GM19351 (cell line): ENCODE results near the gene HOXD4.
A peak's percentile ranks its signal among the peaks of the same experiment; 100 is the strongest.

Source experiments
- ATAC-seq: cut with Tn5 transposase; IDR thresholded peaks from one replicate; pipeline ENCODE4 v1.9.1; 2021; ENCODE audit warnings: mild to moderate bottlenecking, moderate library complexity; ENCODE audit not compliant: unreplicated experiment

HOXD4 gene

GRCh38 chr2:176139661-176140512 lies 11.5 kb upstream of the HOXD4 start:
- peak; percentile 4 for ATAC-seq

- ATAC-seq = peak; percentile 93
Observed at GRCh38 chr2:176140513-176141317, 10.6 kb upstream of the HOXD4 start.

GRCh38 chr2:176142281-176142680 lies 9.1 kb upstream of the HOXD4 start:
- ATAC-seq = no peak

GRCh38 chr2:176145085-176145969 lies 6.0 kb upstream of the HOXD4 start:
- ATAC-seq = no peak

- ATAC-seq = no peak
Observed at GRCh38 chr2:176146101-176146500, 5.2 kb upstream of the HOXD4 start.

- ATAC-seq = no peak
Observed at GRCh38 chr2:176146645-176147044, 4.7 kb upstream of the HOXD4 start.

- no peak for ATAC-seq
Observed at GRCh38 chr2:176147210-176147799, 4.0 kb upstream of the HOXD4 start.

- no peak for ATAC-seq
Observed at GRCh38 chr2:176147800-176148496, 3.4 kb upstream of the HOXD4 start.

- no peak for ATAC-seq
Observed at GRCh38 chr2:176148751-176149421, 2.5 kb upstream of the HOXD4 start.

GRCh38 chr2:176149481-176149938 lies 1.8 kb upstream of the HOXD4 start:
- ATAC-seq = no peak

- ATAC-seq = no peak
Observed at GRCh38 chr2:176149939-176150583, 1.3 kb upstream of the HOXD4 start.

- no peak for ATAC-seq
Observed at GRCh38 chr2:176150584-176151441, 537 bp upstream of the HOXD4 start.

GRCh38 chr2:176152350-176153181 lies 1.2 kb downstream of the HOXD4 start:
- no peak for ATAC-seq

- no peak for ATAC-seq
Observed at GRCh38 chr2:176154576-176155252, 3.4 kb downstream of the HOXD4 start.

GRCh38 chr2:176155356-176156044 lies 4.2 kb downstream of the HOXD4 start:
- no peak for ATAC-seq

- ATAC-seq = no peak
Observed at GRCh38 chr2:176156301-176156806, 5.0 kb downstream of the HOXD4 start.
